Endothelial cell of umbilical vein (primary cell): ENCODE measurements around the gene TMEM171. TPM values are rescaled to one million over a fixed set of nuclear protein-coding genes. Genes with fewer than 3 reads are reported as not detected.

Source experiments
- BruUV-seq: library from RNA; stranded (reverse); fragments of 400-500 nt; replicated peaks from 2 replicates; lab custom pipeline; 2021; lab: Mats Ljungman, UMichigan
- CTCF ChIA-PET: fragments of 300-600, 350-600 bp; sonication (Branson Sonifier 250); formaldehyde crosslinking; loops from one replicate; lab custom pipeline; 2021; ENCODE audit warnings: antibody characterized with exemption, inconsistent platforms; lab: Charles Lee
- POLR2A ChIA-PET: fragments of 300-600, 350-600 bp; sonication (Branson Sonifier 250); formaldehyde crosslinking; loops from one replicate; lab custom pipeline; 2021; ENCODE audit warnings: antibody characterized with exemption, inconsistent platforms; lab: Charles Lee
- DNase-seq: peaks from one replicate; pipeline ENCODE4 v3.0.0-alpha.2; 2011; ENCODE audit warnings: low read depth, low spot score
- FAIRE-seq: peaks from 2 replicates; lab custom pipeline; 2011; peaks lifted over from hg19 to GRCh38; lab: Jason Lieb, UNC
- H2AFZ ChIP-seq: 2 replicates; pipeline ENCODE4 v1.6.0; 2012; ENCODE audit warnings: low read depth, low read length, control low read depth, inconsistent platforms
- H3K27ac ChIP-seq: 2 replicates; pipeline ENCODE4 v1.5.1; 2011; ENCODE audit warnings: low read depth, mild to moderate bottlenecking, control low read depth, low read length, moderate library complexity; ENCODE audit not compliant: insufficient read depth
- H3K27me3 ChIP-seq, 2 experiments: 2 replicates each; pipeline versions ENCODE4 v1.6.0 to v1.6.1; 2011; ENCODE audit warnings: low read length in 2 of 2, mixed read lengths in 1 of 2; ENCODE audit not compliant: control insufficient read depth in 2 of 2, insufficient read depth in 2 of 2
- H3K36me3 ChIP-seq, 2 experiments: 2 replicates in 1 of 2; 3 replicates in 1 of 2; pipeline ENCODE4 v1.5.1; 2011; ENCODE audit warnings: low read length in 2 of 2, mild to moderate bottlenecking in 1 of 2, moderate library complexity in 1 of 2; ENCODE audit not compliant: control insufficient read depth in 2 of 2, insufficient read depth in 2 of 2; ENCODE audit errors: extremely low read depth in 1 of 2
- H3K4me1 ChIP-seq: 3 replicates; pipeline ENCODE4 v1.5.1; 2011; ENCODE audit warnings: mild to moderate bottlenecking, low read length; ENCODE audit not compliant: control insufficient read depth, insufficient read depth; ENCODE audit errors: extremely low read depth
- H3K4me2 ChIP-seq: 2 replicates; pipeline ENCODE4 v1.6.1; 2011; ENCODE audit warnings: low read length, control low read depth, mixed read lengths; ENCODE audit not compliant: insufficient read depth
- H3K4me3 ChIP-seq, 3 experiments: fragments of 200-600 bp in 1 of 3; sonication (generic), shearing (Covaris generic) in 1 of 3; replicated peaks in 1 of 3; 2 replicates each; pipeline ENCODE4 v1.5.1; 2011 to 2016; ENCODE audit warnings: control low read depth in 3 of 3, low read length in 3 of 3, mild to moderate bottlenecking in 2 of 3, inconsistent platforms in 1 of 3, low read depth in 1 of 3, moderate library complexity in 1 of 3; ENCODE audit not compliant: insufficient read depth in 1 of 3
- H3K79me2 ChIP-seq: 2 replicates; pipeline ENCODE4 v1.6.0; 2012; ENCODE audit warnings: low read length, inconsistent platforms; ENCODE audit not compliant: control insufficient read depth, insufficient read depth
- H3K9ac ChIP-seq: replicated peaks from 2 replicates; pipeline ENCODE3; 2011; ENCODE audit warnings: low read length, control low read depth; ENCODE audit not compliant: insufficient read depth; ENCODE audit errors: extremely low read depth
- H3K9me1 ChIP-seq: replicated peaks from 3 replicates; pipeline ENCODE4 v1.6.0; 2011; ENCODE audit warnings: mild to moderate bottlenecking, low read length; ENCODE audit not compliant: control insufficient read depth, insufficient read depth; ENCODE audit errors: extremely low read depth
- H3K9me3 ChIP-seq: replicated peaks from 2 replicates; pipeline ENCODE4 v1.5.1; 2012; ENCODE audit warnings: low read length, inconsistent platforms; ENCODE audit not compliant: control insufficient read depth, insufficient read depth
- H4K20me1 ChIP-seq: replicated peaks from 2 replicates; pipeline ENCODE3; 2011; ENCODE audit warnings: mild to moderate bottlenecking, low read length; ENCODE audit not compliant: control insufficient read depth, insufficient read depth; ENCODE audit errors: extremely low read depth
- CTCF ChIP-seq, 2 donors: IDR thresholded peaks; 1 replicate in 1 of 2; 2 replicates in 1 of 2; pipeline ENCODE4 v1.5.1; 2011; ENCODE audit warnings: low read length in 2 of 2, mild to moderate bottlenecking in 2 of 2, moderate library complexity in 2 of 2, control low read depth in 1 of 2, inconsistent platforms in 1 of 2, low read depth in 1 of 2; ENCODE audit not compliant: insufficient read depth in 1 of 2; ENCODE audit errors: extremely low read depth in 1 of 2
- EZH2 ChIP-seq: IDR thresholded peaks from 2 replicates; pipeline ENCODE4 v1.6.1; 2012; ENCODE audit warnings: borderline replicate concordance, low read depth, mild to moderate bottlenecking, moderate library complexity, low read length, inconsistent platforms; ENCODE audit not compliant: severe bottlenecking
- FOS ChIP-seq: IDR thresholded peaks from 2 replicates; pipeline ENCODE4 v1.6.1; 2011; ENCODE audit warnings: mild to moderate bottlenecking, low read length, moderate library complexity, borderline replicate concordance; ENCODE audit not compliant: insufficient read depth
- GATA2 ChIP-seq: IDR thresholded peaks from 2 replicates; pipeline ENCODE4 v1.7.0; 2011; ENCODE audit warnings: low read depth, mild to moderate bottlenecking, moderate library complexity, mixed read lengths, low read length; ENCODE audit not compliant: insufficient read length, insufficient read depth
- JUN ChIP-seq: IDR thresholded peaks from 2 replicates; pipeline ENCODE4 v1.6.1; 2011; ENCODE audit warnings: borderline replicate concordance, low read depth; ENCODE audit not compliant: insufficient read length, insufficient read depth
- MYC ChIP-seq: IDR thresholded peaks from one replicate; pipeline ENCODE4 v1.6.1; 2011; ENCODE audit warnings: mild to moderate bottlenecking, low read depth, low read length
- POLR2A ChIP-seq: IDR thresholded peaks from 2 replicates; pipeline ENCODE4 v1.6.1; 2012; ENCODE audit warnings: low read depth, mild to moderate bottlenecking, control low read depth, low read length
- POLR2AphosphoS5 ChIP-seq: IDR thresholded peaks from 2 replicates; pipeline ENCODE4 v1.6.1; 2012; ENCODE audit warnings: low read depth, mild to moderate bottlenecking, control low read depth, low read length, moderate library complexity; ENCODE audit not compliant: insufficient read depth
- dilution Hi-C: fragments of 300-500 bp; cut with MboI; formaldehyde crosslinking; loops from one replicate; pipeline ENCODE4 v1.15.0; 2019; ENCODE audit warnings: low sequenced_read_pairs; ENCODE audit not compliant: extremely low pct_ligation_motif_present
- intact Hi-C: fragments of 100-400 bp; cut with micrococcal nuclease; formaldehyde crosslinking; loops from one replicate; pipeline ENCODE4 v1.10.0; 2022
- polyA plus RNA-seq, 4 experiments: library from polyadenylated mRNA; depleted of rRNA in 3 of 4; stranded (reverse) in 3 of 4; unstranded in 1 of 4; fragments of >200 nt; gene quantifications; 2 replicates each; pipeline versions ENCODE4 v1.2.1 to v1.2.3, GENCODE V29; 2011 to 2012; ENCODE audit warnings: missing spikeins in 1 of 4
- total RNA-seq: library from RNA; stranded (reverse); gene quantifications from 2 replicates; pipeline ENCODE4 v1.2.3, GENCODE V29; 2021

TMEM171 gene
- total and polyA plus RNA-seq, 2 donors (not counting 3 experiments of a cell fraction or from before 2014, with no cell fraction given): 5.6 to 11.7 TPM

GRCh38 chr5:73121119-73121463, 716 bp downstream of the TMEM171 start:
- Histone ChIP-seq H4K20me1 (no peaks in the 10 kb centered on the region), H3K27ac (no peak overlapping the region), H3K36me3 (no peaks in the 10 kb centered on the region), H3K9me1 (no peaks in the 10 kb centered on the region), H3K79me2 (peaks cover 14% of the 10 kb centered on the region), H3K9me3 (no peaks in the 10 kb centered on the region), H3K4me3 (peak overlapping the region; percentile 39 to 95 (median 86)), H3K4me2 (peak overlapping the region; percentile 92), H3K4me1 (peaks cover 32% of the 10 kb centered on the region), H3K9ac (peak overlapping the region; percentile 38), H2AFZ (peak overlapping the region; percentile 92), H3K27me3 (no peaks in the 10 kb centered on the region)
- BruUV-seq: TSS peak; percentile 27
- intact Hi-C loops: loop anchor here (5.0 kb wide), 1 partner anchor 164 kb away; the partner anchor contains the start of gene FCHO2
- POLR2A ChIA-PET: no interaction called here
- peak; percentile 67 for FAIRE-seq
- CTCF ChIA-PET: interaction anchor here (1.0 to 1.3 kb wide), 3 partner anchors 19 to 81 kb away, joined by 3 to 6 read pairs (median 3); no protein-coding TSS in a partner anchor
- DNase-seq: peak; percentile 31
- dilution Hi-C loops: no loop called here
- TF ChIP-seq POLR2A: no peak
- TF ChIP-seq EZH2: no peak

GRCh38 chr5:73122875-73123810, 2.8 kb downstream of the TMEM171 start:
- Histone ChIP-seq H3K9ac (peak overlapping the region; percentile 35), H3K4me2 (peak overlapping the region; percentile 82), H3K9me1 (no peaks in the 10 kb centered on the region), H2AFZ (peak overlapping the region; percentile 33), H3K9me3 (no peaks in the 10 kb centered on the region), H3K27ac (peak overlapping the region; percentile 62), H3K4me1 (peaks cover 32% of the 10 kb centered on the region), H3K27me3 (no peaks in the 10 kb centered on the region), H4K20me1 (no peaks in the 10 kb centered on the region), H3K36me3 (no peaks in the 10 kb centered on the region), H3K79me2 (peaks cover 15% of the 10 kb centered on the region), H3K4me3 (peak overlapping the region in 1 of 3 experiments; percentile 14)
- intact Hi-C loops: loop anchor here (5.0 kb wide), 1 partner anchor 166 kb away; the partner anchor contains the start of gene FCHO2
- dilution Hi-C loops: no loop called here
- FAIRE-seq (peak; percentile 85), DNase-seq (peak; percentile 68)
- ChIA-PET CTCF (interaction anchor here (0.8 to 1.7 kb wide), 8 partner anchors 11 to 93 kb away, joined by 3 to 14 read pairs (median 3); no protein-coding TSS in a partner anchor), POLR2A (no interaction called here)
- TF ChIP-seq EZH2 (no peak), GATA2 (peak; percentile 68), MYC (no peak), POLR2AphosphoS5 (peak; percentile 41), FOS (peak; percentile 54), POLR2A (no peak), JUN (no peak), CTCF (IDR thresholded peaks at IDR 0.05; ENCODE audit: extremely low read depth in 1 of 2, insufficient read depth in 1 of 2, low read depth in 1 of 2, low read length in 2 of 2) (no peak)
- no TSS peak for BruUV-seq
